ENCODE results near the gene RIPK1. TPM values are rescaled to one million over a fixed set of nuclear protein-coding genes. Genes with fewer than 3 reads are reported as not detected.

RIPK1 gene
- total and polyA plus RNA-seq, 9 of the 15 experiments (the other 6 are each of a cell fraction or from before 2014, with no cell fraction given): 3.8 to 24.9 (median 17.7) TPM

GRCh38 chr6:3157131-3157933 is 89.0 kb downstream of the RIPK1 start, which contains the start of gene TUBB2A (continued):
- TF ChIP-seq TBL1XR1 (IDR thresholded peaks at IDR 0.05; ENCODE audit: low read length in 2 of 2) (peak; percentile 55 to 68; a peak in 2 of 4 replicates), PRPF4 (IDR thresholded peaks at IDR 0.05; ENCODE audit: insufficient read depth, low read depth, low read length, poor library complexity, severe bottlenecking) (peak; percentile 91), KDM4B (IDR thresholded peaks at IDR 0.05; ENCODE audit: borderline replicate concordance in 2 of 2, low read depth in 1 of 2) (0 out of 4 replicates have a peak, but pooled peaks of 1 of the 2 experiments have one; percentile 38), SRSF3 (IDR thresholded peaks at IDR 0.05; ENCODE audit: insufficient read depth, low read length) (no peak), MEF2D (tag; conservative IDR thresholded peaks at IDR 0.05; ENCODE audit: low read depth) (no peak), KAT8 (IDR thresholded peaks at IDR 0.05; ENCODE audit: low read depth) (no peak), MXI1 (IDR thresholded peaks at IDR 0.05; ENCODE audit: low read depth, low read length) (peak; percentile 58; the same call in 1 of the 2 replicates), BRD9 (IDR thresholded peaks at IDR 0.05; ENCODE audit: low read depth, partially characterized antibody) (no peak), ZNF77 (CRISPR knock-in tag; IDR thresholded peaks at IDR 0.05) (no peak), POLR3A (IDR thresholded peaks at IDR 0.05; ENCODE audit: borderline replicate concordance, extremely low read depth, insufficient read depth, insufficient read length) (no peak), CBFB (CRISPR knock-in tag; IDR thresholded peaks at IDR 0.05) (no peak), DNMT1 (IDR thresholded peaks at IDR 0.05) (no peak), MLX (CRISPR knock-in tag; conservative IDR thresholded peaks at IDR 0.05) (no peak), MYBL2 (IDR thresholded peaks at IDR 0.05; ENCODE audit: low read depth) (no peak), MYBL2 (CRISPR knock-in tag; IDR thresholded peaks at IDR 0.05; ENCODE audit: borderline replicate concordance) (no peak)
- TF ChIP-seq, protein P1, sequence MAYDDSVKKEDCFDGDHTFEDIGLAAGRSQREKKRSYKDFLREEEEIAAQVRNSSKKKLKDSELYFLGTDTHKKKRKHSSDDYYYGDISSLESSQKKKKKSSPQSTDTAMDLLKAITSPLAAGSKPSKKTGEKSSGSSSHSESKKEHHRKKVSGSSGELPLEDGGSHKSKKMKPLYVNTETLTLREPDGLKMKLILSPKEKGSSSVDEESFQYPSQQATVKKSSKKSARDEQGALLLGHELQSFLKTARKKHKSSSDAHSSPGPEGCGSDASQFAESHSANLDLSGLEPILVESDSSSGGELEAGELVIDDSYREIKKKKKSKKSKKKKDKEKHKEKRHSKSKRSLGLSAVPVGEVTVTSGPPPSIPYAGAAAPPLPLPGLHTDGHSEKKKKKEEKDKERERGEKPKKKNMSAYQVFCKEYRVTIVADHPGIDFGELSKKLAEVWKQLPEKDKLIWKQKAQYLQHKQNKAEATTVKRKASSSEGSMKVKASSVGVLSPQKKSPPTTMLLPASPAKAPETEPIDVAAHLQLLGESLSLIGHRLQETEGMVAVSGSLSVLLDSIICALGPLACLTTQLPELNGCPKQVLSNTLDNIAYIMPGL (CRISPR knock-in tag; IDR thresholded peaks at IDR 0.05): peak; percentile 92
- TF ChIP-seq, protein P2, sequence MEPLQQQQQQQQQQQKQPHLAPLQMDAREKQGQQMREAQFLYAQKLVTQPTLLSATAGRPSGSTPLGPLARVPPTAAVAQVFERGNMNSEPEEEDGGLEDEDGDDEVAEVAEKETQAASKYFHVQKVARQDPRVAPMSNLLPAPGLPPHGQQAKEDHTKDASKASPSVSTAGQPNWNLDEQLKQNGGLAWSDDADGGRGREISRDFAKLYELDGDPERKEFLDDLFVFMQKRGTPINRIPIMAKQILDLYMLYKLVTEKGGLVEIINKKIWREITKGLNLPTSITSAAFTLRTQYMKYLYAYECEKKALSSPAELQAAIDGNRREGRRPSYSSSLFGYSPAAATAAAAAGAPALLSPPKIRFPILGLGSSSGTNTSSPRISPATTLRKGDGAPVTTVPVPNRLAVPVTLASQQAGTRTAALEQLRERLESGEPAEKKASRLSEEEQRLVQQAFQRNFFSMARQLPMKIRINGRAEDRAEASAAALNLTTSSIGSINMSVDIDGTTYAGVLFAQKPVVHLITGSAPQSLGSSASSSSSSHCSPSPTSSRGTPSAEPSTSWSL (CRISPR knock-in tag; IDR thresholded peaks at IDR 0.05; ENCODE audit: borderline replicate concordance): no peak
- TF ChIP-seq, protein P3, sequence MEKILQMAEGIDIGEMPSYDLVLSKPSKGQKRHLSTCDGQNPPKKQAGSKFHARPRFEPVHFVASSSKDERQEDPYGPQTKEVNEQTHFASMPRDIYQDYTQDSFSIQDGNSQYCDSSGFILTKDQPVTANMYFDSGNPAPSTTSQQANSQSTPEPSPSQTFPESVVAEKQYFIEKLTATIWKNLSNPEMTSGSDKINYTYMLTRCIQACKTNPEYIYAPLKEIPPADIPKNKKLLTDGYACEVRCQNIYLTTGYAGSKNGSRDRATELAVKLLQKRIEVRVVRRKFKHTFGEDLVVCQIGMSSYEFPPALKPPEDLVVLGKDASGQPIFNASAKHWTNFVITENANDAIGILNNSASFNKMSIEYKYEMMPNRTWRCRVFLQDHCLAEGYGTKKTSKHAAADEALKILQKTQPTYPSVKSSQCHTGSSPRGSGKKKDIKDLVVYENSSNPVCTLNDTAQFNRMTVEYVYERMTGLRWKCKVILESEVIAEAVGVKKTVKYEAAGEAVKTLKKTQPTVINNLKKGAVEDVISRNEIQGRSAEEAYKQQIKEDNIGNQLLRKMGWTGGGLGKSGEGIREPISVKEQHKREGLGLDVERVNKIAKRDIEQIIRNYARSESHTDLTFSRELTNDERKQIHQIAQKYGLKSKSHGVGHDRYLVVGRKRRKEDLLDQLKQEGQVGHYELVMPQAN (IDR thresholded peaks at IDR 0.05; ENCODE audit: borderline replicate concordance): no peak
- TF ChIP-seq, protein P4, sequence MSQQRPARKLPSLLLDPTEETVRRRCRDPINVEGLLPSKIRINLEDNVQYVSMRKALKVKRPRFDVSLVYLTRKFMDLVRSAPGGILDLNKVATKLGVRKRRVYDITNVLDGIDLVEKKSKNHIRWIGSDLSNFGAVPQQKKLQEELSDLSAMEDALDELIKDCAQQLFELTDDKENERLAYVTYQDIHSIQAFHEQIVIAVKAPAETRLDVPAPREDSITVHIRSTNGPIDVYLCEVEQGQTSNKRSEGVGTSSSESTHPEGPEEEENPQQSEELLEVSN (IDR thresholded peaks at IDR 0.05; ENCODE audit: borderline replicate concordance in 1 of 2, extremely low read depth in 1 of 2, insufficient read depth in 1 of 2, insufficient read length in 1 of 2, low read depth in 1 of 2, low read length in 1 of 2, poor library complexity in 1 of 2, severe bottlenecking in 1 of 2): peak; percentile 34 to 79
